HUES6 (cell line): ENCODE data around the gene FMC1.

Experiments
- H3K27ac ChIP-seq: 2 replicates; pipeline ENCODE4 v1.7.0; 2013; ENCODE audit warnings: low read depth, mild to moderate bottlenecking, low read length, inconsistent platforms
- H3K27me3 ChIP-seq: 2 replicates; pipeline ENCODE4 v1.6.1; 2013; ENCODE audit warnings: low read length; ENCODE audit not compliant: control insufficient read depth, insufficient read depth
- H3K36me3 ChIP-seq: 2 replicates; pipeline ENCODE4 v1.6.1; 2013; ENCODE audit warnings: low read length; ENCODE audit not compliant: control insufficient read depth, insufficient read depth
- H3K4me1 ChIP-seq: 2 replicates; pipeline ENCODE4 v1.6.1; 2013; ENCODE audit warnings: low read length; ENCODE audit not compliant: control insufficient read depth, insufficient read depth
- H3K4me3 ChIP-seq: 2 replicates; pipeline ENCODE4 v1.5.1; 2013; ENCODE audit warnings: low read depth, low read length
- H3K9ac ChIP-seq: one replicate; pipeline ENCODE4 v1.6.1; 2013; ENCODE audit warnings: mild to moderate bottlenecking, low read length
- H3K9me3 ChIP-seq: 2 replicates; pipeline ENCODE4 v1.6.1; 2013; ENCODE audit warnings: low read depth, low read length; ENCODE audit not compliant: control insufficient read depth, insufficient read depth

FMC1 gene

DNA sequence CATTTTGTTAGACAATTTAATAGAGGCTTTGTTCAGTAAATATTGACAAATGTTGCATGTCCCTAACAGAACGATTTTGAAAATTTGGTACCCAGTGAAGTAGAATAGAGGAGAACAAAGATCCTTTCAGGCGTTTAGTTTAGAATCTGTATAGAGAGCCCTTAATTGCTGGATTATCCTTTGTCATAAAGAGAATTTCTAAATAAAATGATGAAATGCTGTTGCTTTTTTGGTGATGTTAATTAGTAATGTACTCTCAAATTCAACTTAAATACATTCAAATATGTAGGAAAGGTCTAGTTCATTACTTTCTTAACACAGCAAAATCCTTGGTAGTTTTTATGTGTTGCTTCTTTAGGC is 19.8 kb downstream of the FMC1 start:
- H3K27ac ChIP-seq = peak overlapping the region; percentile 90
- H3K4me1 ChIP-seq = peaks cover 13% of the 10 kb centered on the region
- H3K36me3 ChIP-seq = peaks cover 15% of the 10 kb centered on the region
- H3K4me3 ChIP-seq = peak overlapping the region; percentile 99
- no peaks in the 10 kb centered on the region for H3K27me3 ChIP-seq
- peak overlapping the region; percentile 96 for H3K9ac ChIP-seq
- H3K9me3 ChIP-seq = no peaks in the 10 kb centered on the region

DNA sequence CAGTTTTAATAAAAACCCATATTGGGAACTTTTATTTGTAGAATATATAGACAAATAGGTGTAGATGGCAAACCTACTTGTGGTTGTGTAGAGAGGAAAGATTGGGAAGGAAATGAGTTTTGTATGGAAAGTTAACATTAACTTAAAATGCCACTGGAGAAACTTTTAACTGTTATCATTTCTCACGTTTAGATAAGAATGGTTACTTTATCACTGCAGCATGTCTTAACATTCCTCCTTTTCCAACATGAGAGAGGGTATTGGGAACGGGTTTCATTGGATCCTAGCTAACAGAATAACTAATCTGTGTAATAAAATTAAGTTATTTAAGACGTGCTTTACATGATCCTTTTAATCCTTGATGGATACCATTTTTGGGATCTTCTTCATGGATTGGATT is 20.4 kb downstream of the FMC1 start:
- Histone ChIP-seq H3K27ac (peak overlapping the region; percentile 90; the same call in 1 of the 2 replicates), H3K4me1 (peaks cover 13% of the 10 kb centered on the region), H3K27me3 (no peaks in the 10 kb centered on the region), H3K4me3 (peak overlapping the region; percentile 99), H3K9me3 (no peaks in the 10 kb centered on the region), H3K36me3 (peaks cover 21% of the 10 kb centered on the region), H3K9ac (peak overlapping the region; percentile 96)

- peak overlapping the region; percentile 99 for H3K4me3 ChIP-seq
- peaks cover 13% of the 10 kb centered on the region for H3K4me1 ChIP-seq
- H3K9me3 ChIP-seq = no peaks in the 10 kb centered on the region
- H3K27ac ChIP-seq = no peak overlapping the region
- H3K9ac ChIP-seq = no peak overlapping the region
- H3K27me3 ChIP-seq = no peaks in the 10 kb centered on the region
- peaks cover 23% of the 10 kb centered on the region for H3K36me3 ChIP-seq
Measured at GRCh38 chr7:139362302-139362701, 21.2 kb downstream of the FMC1 start.

DNA sequence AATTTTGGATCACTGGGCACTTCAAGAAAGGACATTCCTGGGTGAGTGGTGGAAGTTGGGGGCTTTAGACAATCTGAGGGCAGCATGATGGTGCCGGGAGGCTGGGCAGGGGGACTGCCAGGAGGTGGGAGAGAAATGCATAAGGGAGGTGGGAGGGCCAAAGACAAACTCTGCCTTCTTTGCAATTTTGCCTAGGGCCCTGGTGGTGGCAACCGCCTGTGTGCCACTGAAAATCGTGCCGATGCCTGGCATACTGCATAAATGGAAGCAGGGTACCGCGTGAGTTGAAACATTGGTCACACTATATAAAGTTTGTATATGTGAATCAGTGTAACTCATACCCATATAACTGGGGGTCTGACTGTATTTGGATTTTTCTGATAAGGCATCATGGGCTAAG is 21.8 kb downstream of the FMC1 start:
- H3K36me3 ChIP-seq = peaks cover 28% of the 10 kb centered on the region
- H3K27me3 ChIP-seq = no peaks in the 10 kb centered on the region
- no peak overlapping the region for H3K27ac ChIP-seq
- no peak overlapping the region for H3K9ac ChIP-seq
- peak overlapping the region; percentile 99; the same call in 1 of the 2 replicates for H3K4me3 ChIP-seq
- H3K4me1 ChIP-seq = peaks cover 13% of the 10 kb centered on the region
- H3K9me3 ChIP-seq = no peaks in the 10 kb centered on the region

GRCh38 chr7:139365336-139365735 is 24.2 kb downstream of the FMC1 start:
- Histone ChIP-seq H3K4me3 (no peak overlapping the region), H3K4me1 (peaks cover 25% of the 10 kb centered on the region), H3K9me3 (no peaks in the 10 kb centered on the region), H3K27ac (no peak overlapping the region), H3K36me3 (peaks cover 28% of the 10 kb centered on the region), H3K27me3 (no peaks in the 10 kb centered on the region), H3K9ac (no peak overlapping the region)

- Histone ChIP-seq H3K9me3 (no peaks in the 10 kb centered on the region), H3K36me3 (peaks cover 28% of the 10 kb centered on the region), H3K9ac (no peak overlapping the region), H3K27ac (no peak overlapping the region), H3K4me3 (no peak overlapping the region), H3K4me1 (peaks cover 36% of the 10 kb centered on the region), H3K27me3 (no peaks in the 10 kb centered on the region)
Measured at GRCh38 chr7:139366400-139366799, 25.3 kb downstream of the FMC1 start.

- Histone ChIP-seq H3K27ac (no peak overlapping the region; the same call in 1 of the 2 replicates), H3K27me3 (no peaks in the 10 kb centered on the region), H3K36me3 (peaks cover 28% of the 10 kb centered on the region), H3K9ac (no peak overlapping the region), H3K4me1 (peaks cover 29% of the 10 kb centered on the region), H3K4me3 (no peak overlapping the region), H3K9me3 (no peaks in the 10 kb centered on the region)
Measured at GRCh38 chr7:139367438-139368155, 26.5 kb downstream of the FMC1 start.

DNA sequence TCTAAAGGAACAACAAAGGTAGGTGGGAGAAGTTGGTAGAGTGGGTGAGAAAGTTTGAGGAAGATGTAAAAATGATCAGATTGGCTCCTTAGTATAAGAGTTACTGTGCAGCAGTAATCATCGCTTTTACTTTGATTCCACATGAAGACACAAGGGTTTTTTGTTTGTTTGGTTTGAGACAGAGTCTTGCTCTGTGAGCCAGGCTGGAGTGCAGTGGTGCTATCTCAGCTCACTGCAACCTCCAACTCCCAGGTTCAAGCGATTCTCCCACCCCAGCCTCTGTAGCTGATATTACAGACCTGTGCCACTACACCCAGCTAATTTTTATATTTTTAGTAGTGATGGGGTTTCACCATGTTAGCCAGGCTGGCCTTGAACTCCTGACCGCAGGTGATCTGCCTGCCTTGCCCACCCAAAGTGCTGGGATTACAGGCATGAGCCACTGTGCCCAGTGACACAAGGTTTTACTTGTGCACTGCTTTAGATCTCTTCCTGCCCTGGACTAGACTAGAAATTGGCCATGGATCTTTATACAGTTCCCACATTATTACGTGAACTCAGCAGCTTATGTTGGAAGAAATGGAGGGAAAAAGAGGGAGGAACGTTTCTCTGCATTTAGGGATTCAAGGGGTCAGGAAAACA is 29.3 kb downstream of the FMC1 start:
- Histone ChIP-seq H3K36me3 (peaks cover 29% of the 10 kb centered on the region), H3K9ac (no peak overlapping the region), H3K4me3 (no peak overlapping the region), H3K27me3 (no peaks in the 10 kb centered on the region), H3K9me3 (no peaks in the 10 kb centered on the region), H3K27ac (no peak overlapping the region), H3K4me1 (peaks cover 26% of the 10 kb centered on the region)

- Histone ChIP-seq H3K9me3 (no peaks in the 10 kb centered on the region), H3K4me3 (no peak overlapping the region), H3K27me3 (no peaks in the 10 kb centered on the region), H3K27ac (no peak overlapping the region), H3K36me3 (peaks cover 29% of the 10 kb centered on the region), H3K4me1 (peaks cover 26% of the 10 kb centered on the region), H3K9ac (no peak overlapping the region)
Measured at GRCh38 chr7:139370943-139371313, 29.8 kb downstream of the FMC1 start.

GRCh38 chr7:139374246-139374645 is 33.1 kb downstream of the FMC1 start:
- Histone ChIP-seq H3K9me3 (no peaks in the 10 kb centered on the region), H3K27ac (no peak overlapping the region), H3K4me1 (peaks cover 25% of the 10 kb centered on the region), H3K9ac (no peak overlapping the region), H3K36me3 (peaks cover 45% of the 10 kb centered on the region), H3K4me3 (no peak overlapping the region), H3K27me3 (no peaks in the 10 kb centered on the region)

DNA sequence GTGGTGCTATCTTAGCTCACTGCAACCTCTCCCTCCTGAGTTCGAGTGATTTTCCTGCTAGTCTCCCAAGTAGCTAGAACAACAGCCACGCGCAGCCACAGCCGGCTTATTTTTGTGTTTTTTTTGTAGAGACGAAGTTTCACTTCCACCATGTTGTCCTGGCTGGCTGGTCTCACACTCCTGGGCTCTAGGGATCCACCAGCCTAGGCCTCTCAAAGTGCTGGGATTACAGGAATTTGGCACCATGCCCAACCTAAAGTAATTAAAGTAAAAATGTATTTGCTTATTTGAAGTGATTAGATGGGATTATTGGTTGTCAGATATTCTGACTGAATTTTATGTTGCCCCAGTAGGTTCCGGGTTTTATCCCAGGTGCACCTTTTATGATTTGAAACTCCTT is 41.3 kb downstream of the FMC1 start:
- Histone ChIP-seq H3K9me3 (no peaks in the 10 kb centered on the region), H3K27ac (no peak overlapping the region), H3K4me3 (no peak overlapping the region), H3K36me3 (peaks cover 59% of the 10 kb centered on the region), H3K4me1 (no peaks in the 10 kb centered on the region), H3K27me3 (no peaks in the 10 kb centered on the region), H3K9ac (no peak overlapping the region)
